Right ventricle myocardium superior (tissue), 1 donor: ENCODE data around the gene PAXX. TPM values are rescaled to one million over a fixed set of nuclear protein-coding genes. Genes with fewer than 3 reads are reported as not detected.
A peak's percentile ranks its signal among the peaks of the same experiment; 100 is the strongest.

ENCODE experiments used
- ATAC-seq: fragments of 200-7000 bp; cut with Tn5 transposase; one replicate; pipeline ENCODE4 v1.9.1; 2020; ENCODE audit warnings: mild to moderate bottlenecking; ENCODE audit not compliant: poor library complexity
- DNase-seq: peaks from one replicate; pipeline ENCODE4 v3.0.0-alpha.2; 2020
- intact Hi-C: fragments of 100-400 bp; cut with DNase I; formaldehyde crosslinking; loops from one replicate; pipeline ENCODE4 v1.11.2; 2022
- total RNA-seq: library from RNA; stranded (reverse); fragmentation: NEBNext Ultra II Directional; extraction: Animal tissue kit (Norgen Biotek cat#: 25700); gene quantifications from one replicate; pipeline ENCODE4 v1.2.1, GENCODE V29; 2021
- donor health status: DM: no; HTN: yes; CAD: no; lungs with severe emphysema.

Gene PAXX
- total RNA-seq, 1 donor from 2014 or later: 19.4 TPM

DNA sequence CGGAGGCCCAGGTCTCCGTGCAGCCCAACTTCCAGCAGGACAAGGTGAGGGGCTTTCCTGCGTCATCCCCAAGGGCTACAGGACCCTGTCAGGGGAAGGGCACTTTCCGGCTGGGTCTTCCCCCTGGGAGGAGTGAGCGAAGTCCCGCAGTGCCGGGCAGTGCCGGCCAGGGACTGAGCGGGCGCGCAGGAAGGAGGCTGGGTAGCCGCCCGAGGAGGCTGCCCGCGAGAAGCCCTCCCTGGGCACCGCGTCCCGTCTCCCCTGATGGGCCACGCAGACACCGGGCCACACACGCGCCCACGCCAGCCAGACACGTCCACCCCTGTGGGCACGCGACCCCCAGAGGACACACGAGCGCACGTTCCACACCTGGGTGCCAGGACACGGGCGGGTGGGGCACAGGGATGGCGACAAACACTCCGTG, 14.6 kb upstream of the PAXX start:
- DNase-seq (peak; percentile 64), ATAC-seq (peak; percentile 1)
- intact Hi-C loops: loop anchor here (2.0 kb wide), 1 partner anchor 29 kb away; no protein-coding TSS in a partner anchor

GRCh38 chr9:136978073-136978864, 14.0 kb upstream of the PAXX start:
- DNase-seq (peak; percentile 89), ATAC-seq (peak; percentile 51)
- intact Hi-C loops: no loop called here

GRCh38 chr9:136978865-136979544, 13.2 kb upstream of the PAXX start:
- DNase-seq: no peak
- no peak for ATAC-seq
- intact Hi-C loops: no loop called here

GRCh38 chr9:136979769-136980587, 12.2 kb upstream of the PAXX start:
- intact Hi-C loops: no loop called here
- peak; percentile 43 for DNase-seq
- no peak for ATAC-seq

GRCh38 chr9:136980669-136981478, 11.3 kb upstream of the PAXX start:
- DNase-seq (no peak), ATAC-seq (no peak)
- intact Hi-C loops: no loop called here

DNA sequence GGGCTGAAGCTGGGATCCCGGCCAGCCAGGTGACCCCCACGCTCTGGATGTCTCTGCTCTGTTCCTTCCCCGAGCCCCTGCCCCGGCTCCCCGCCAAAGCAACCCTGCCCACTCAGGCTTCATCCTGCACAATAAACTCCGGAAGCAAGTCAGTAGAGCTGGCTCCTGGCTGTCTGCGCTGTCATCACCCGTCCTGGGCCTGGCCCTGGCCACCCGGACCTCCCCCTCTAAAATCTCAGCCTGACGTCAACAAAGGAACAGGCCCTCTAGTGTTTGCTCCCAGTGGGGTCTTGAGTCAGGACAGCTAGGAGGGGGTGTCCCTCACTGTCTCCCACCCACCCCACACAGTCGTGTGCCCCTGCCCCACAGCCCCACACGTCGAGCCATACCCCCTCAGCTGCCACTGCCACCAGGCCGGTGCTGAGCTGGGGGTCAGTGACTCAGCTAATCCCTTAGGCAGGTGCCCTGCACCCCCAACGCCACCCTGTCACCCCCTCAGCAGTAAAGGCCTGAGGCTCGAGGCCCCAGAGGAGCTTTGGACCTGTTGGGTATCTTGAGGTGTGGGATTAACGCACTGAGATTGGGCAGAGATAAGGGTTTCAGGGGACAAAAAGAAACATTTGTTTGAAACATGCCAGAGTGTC, 10.5 kb upstream of the PAXX start:
- peak; percentile 8 for ATAC-seq
- intact Hi-C loops: no loop called here
- DNase-seq: peak; percentile 73

DNA sequence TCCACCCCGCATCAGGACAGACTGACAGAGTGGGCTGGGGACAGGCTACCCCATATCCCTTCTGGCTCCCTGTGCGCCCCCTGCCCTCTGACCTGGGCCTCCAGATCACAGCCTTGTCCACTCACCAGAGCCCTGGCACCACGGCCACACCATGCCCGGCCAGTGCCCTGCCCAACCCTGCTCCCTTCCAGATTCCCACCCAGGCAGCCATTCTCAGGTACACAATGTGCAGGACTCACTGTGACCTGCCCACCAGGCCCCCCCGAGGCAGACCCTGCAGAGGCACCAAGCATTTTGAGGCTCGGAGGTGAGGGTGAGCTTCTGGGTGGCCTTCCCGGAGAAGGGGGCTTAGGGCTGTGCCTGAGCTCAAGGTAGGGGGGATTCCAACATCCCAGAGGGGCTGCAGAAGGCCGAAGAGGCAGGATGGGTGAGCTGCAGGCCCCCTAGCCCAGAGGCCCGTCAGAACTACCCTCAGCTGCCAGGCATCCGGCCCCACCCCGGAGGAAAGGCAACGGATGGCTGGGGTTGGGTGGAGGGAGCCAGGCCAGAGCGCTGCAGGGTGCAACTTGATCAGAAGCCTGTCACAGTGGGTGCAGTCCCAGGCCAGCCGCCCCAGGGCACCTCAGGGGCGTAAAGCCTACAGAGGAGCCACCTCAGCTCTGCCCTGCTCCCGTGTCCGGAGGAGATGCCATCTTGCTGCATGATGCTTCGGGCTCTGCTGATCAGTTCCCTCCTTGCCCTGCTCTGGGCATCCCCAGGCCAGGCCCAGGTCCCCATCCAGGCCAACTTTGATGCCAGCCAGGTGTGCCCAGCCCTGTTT, 9.8 kb upstream of the PAXX start, which contains the start of gene LCNL1:
TSS of gene LCNL1 (plus strand) at position 762 of the 820 bp plus-strand sequence. CDS start 594 bp downstream, outside the sequence.
- ATAC-seq: peak; percentile 1
- intact Hi-C loops: no loop called here
- DNase-seq: no peak

DNA sequence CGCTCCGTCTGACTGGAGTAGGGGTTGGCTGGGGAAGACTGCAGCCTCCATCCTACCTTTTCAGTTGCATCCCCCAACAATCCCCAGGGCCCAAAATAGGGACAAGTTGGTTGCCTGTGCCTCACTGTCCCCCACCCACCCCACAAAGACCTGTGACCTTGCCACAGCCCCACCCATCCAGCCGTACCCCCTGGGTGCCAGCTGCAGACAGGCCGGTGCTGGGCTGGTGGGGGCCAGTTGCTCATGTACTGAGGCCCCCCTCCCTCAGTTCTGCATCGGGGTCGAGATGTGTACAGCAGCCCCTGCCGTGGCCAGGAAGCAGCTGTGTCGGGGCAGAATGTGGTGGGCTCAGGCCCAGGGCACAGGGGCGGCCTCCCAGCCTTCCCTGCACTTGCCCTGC, 9.1 kb upstream of the PAXX start:
- ATAC-seq (peak; percentile 0), DNase-seq (no peak)
- intact Hi-C loops: no loop called here

DNA sequence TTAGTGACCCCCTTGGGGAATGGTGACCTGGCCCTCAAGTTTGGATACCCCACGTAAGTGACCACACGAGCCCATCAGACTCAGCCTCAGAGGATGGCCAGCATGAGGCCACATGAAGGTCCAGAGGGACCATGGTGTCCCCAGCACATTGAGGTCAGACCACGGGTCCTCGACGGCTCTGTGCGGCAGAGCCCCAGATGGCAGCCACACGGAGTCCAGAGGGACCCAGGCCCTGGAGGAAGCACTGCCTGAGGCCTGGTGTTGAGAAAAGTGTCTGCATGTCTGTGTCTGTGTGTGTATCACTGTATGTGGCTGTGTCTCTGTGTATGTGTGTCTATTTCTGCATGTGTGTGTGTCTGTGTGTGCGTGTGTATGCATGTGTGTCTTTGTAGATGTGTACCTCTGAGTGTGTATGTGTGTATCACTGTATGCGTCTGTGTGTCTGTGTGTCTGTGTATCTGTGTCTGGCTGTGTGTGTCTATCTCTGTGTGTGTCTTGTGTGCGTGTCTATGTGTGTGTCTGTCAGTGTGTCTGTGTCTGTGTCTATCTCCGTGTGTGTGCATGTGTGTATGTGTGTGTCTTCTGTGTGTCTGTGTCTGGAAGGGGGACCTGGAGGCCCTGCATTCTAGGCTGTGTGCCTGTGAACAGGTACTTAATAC, 8.4 kb upstream of the PAXX start:
- no peak for ATAC-seq

DNA sequence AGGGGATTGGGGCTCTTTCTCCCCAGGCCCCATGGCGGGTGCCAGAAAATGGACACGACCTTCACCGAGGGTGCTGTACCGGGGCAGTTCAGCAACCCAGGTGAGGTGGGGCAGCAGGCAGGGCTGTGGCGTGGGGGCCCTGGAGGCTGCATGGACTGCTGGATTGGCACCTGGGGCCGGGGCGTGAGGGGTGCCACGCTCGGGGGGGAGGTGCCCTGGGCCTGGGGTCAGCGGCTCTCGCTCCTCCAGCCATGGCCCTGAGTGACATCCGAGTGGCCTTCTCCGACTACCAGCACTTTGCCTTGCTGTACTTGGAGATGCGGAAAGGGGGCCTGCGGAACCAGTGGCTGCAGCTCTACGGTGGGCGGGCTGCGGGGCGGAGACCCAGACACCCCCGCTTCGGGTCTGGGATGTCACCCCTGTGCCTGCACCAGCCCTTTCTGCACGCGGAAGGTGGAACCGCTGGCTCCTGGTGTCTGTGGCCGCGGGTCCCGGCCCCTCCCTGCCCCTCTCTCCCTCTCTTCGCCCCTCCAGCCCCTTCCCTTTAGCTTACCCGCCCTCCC, 7.7 kb upstream of the PAXX start:
- DNase-seq: no peak
- intact Hi-C loops: no loop called here
- no peak for ATAC-seq

More for the DNA sequence above, 8.4 kb upstream of the PAXX start:
- DNase-seq: no peak
- intact Hi-C loops: no loop called here

DNA sequence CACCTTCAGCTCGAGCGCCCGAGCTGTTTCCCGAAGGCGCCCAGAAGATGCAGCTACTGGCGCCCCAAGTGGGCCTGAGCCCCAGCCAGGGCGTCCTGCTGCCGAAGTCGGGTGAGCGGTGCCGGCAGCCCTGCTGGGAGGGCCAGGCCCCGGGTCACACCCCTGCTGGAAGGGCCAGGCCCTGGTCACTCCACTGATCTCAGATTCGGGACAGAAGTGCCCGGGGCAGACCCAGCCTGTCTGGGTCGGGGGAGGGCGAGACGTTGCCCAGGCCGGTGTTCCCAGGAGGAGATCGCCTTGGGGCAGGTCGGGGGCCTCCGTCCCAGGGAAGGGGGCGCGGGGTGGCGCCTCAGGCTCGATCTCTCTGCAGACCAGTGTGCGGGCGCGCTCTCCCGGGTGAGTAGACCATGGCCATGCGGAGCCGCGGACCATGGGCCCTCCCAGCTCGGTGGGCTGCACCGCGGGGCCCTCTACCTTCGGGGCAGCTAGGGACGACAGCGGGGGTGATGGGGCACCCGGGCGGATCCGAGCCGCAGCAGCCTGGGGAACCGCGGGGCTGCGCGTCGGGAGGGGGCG, 7.1 kb upstream of the PAXX start:
- intact Hi-C loops: no loop called here
- peak; percentile 5 for ATAC-seq
- DNase-seq: no peak

GRCh38 chr9:136985853-136986252, 6.4 kb upstream of the PAXX start:
- intact Hi-C loops: no loop called here
- no peak for DNase-seq

DNA sequence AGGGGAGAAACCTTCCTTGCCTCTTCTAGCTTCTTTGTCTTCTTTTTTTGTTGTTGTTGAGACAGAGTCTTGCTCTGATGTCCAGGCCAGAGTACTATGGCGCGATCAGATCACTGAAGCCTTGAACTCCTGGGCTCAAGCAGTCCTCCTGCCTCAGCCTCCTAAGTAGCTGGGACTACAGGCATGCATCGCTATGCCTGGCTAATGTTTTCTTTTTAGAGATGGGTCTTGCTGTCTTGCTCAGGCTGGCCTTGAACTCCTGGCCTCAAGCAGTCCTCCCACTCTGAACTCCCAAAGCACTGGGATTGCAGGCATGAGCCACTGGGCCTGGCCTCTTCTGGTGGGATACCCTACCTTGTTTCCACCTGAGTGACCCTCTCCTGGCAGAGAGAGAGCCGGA, 3.4 kb upstream of the PAXX start:
- intact Hi-C loops: no loop called here
- ATAC-seq (no peak), DNase-seq (no peak)

More at GRCh38 chr9:136985853-136986252, 6.4 kb upstream of the PAXX start:
- ATAC-seq: no peak

DNA sequence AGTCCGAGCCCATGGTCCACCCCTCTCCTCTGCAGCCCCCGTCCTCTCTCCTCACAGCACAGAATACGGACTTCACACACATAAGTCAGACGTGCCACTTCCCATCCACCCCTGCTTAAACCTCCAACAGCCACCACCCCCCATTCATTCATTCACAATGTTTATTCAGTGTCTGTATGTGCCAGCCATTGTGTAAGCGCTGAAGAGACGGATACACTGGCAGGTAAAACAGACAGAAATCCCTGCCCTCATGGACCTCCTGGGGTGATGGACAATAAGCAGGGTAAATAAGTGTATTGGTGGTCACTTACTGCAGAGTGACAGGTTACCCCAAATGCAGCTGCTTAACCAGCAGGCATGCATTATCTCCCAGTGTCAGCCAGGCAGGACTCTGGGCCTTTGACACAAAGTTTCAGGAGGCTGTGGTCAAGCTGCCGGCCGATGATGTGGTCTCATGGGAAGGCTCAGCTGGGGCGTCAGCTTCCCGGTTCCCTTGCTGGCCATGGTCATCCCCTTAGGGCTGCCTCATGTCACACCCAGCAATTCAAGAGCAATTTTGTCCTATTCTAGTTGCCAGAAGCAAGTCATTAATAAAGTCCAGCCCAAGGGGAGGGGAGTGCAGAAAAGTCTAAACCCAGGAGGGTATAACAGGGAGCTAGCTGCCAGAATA, 1.8 kb upstream of the PAXX start:
- intact Hi-C loops: no loop called here
- no peak for DNase-seq
- ATAC-seq: no peak

DNA sequence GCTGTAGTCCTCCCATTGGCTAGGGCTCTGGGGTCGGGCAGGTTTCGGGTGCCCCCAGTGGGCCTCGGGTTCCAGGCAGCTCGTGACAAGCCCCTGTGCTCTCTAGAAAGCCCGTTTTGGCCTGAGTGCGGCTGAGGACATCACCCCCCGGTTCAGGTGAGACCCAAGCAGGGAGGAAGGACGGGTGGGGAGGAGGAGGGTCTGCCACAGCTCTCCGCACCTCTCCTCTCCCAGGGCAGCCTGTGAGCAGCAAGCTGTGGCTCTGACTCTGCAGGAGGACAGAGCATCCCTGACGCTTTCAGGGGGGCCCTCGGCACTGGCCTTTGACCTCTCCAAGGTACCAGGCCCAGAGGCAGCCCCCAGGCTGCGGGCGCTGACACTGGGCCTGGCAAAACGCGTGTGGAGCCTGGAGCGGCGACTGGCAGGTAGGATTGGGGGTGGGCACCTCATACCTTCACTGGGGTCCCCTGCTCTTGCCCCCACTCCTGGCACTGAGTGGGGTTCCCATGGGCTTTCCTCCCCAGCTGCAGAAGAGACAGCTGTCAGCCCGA, 672 bp downstream of the PAXX start:
- intact Hi-C loops: no loop called here
- ATAC-seq (no peak), DNase-seq (no peak)
